SK-MEL-5 (cell line): ENCODE data around the gene EHBP1. TPM values are rescaled to one million over a fixed set of nuclear protein-coding genes. Genes with fewer than 3 reads are reported as not detected.

Source experiments
- DNase-seq: peaks from one replicate; pipeline ENCODE4 v3.0.0-alpha.2; 2016; ENCODE audit warnings: low read depth, low spot score
- in situ Hi-C: cut with HindIII; loops from 2 replicates; pipeline ENCODE4 v1.10.0; 2016; ENCODE audit warnings: low sequenced_read_pairs, high pct_unique_total_duplicates, low pct_unique_long_range_greater_than_20kb
- polyA plus RNA-seq, 2 experiments: library from polyadenylated mRNA; depleted of rRNA; stranded (reverse); fragments of >200 nt; gene quantifications; 2 replicates each; pipeline ENCODE4 v1.2.3, GENCODE V29; 2015
- total RNA-seq: library from RNA; depleted of rRNA; stranded (reverse); fragments of >200 nt; shearing (Covaris generic); gene quantifications from 2 replicates; pipeline ENCODE4 v1.2.3, GENCODE V29; 2014; rRNA removed

The EHBP1 gene
- total RNA-seq = 42.0 and 49.0 TPM in 2 replicates
- polyA plus RNA-seq (2015; cell fraction: cytosol; rRNA removed) = 57.1 and 100 TPM in 2 replicates
- polyA plus RNA-seq (2015; cell fraction: nucleus; rRNA removed) = 62.6 and 80.7 TPM in 2 replicates

DNA sequence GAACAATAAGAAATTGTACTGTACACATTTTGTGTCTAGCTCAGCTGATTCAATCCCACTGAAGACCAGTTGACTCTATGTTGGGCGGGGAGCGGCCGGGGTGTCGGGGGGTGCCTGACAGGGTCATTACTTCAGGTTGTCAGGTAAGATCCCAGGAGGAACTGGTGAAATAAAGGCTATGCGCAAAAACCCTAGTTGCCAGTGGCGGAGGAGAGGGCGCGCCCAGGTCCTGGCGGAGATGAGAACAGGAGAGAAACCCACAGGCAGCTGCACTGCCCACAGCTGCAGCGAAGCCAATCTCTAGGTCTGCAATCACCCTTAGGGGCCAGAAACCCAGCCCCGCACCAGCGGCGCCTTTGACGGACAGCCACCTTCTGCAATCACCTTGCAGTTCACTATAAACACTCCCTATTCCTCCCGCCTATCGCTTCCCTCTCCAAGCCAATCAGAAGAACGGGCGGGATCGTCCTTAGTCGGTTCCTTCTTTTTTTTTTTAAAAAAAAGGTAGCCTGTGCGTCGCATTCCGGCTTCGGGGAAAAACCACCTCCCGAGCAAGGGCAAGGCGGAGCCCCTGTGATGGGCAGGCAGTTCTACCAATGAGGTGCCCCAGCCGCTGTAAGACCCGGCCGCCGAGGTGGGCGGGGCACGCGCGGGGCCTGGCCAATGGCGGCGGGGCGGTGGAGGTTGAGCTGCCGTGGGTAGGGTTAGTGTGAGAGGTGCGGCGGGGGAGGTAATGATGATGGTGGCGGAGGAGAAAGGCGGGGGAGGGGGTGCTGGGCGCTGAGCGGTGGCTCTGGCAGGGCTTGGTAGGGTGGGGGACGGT, at the start of gene EHBP1:
EHBP1 (plus strand) TSS at position 707 of the 823 bp plus-strand sequence. CDS start 1,479 bp downstream, outside the sequence.
- DNase-seq = peak; percentile 100
- in situ Hi-C loops = no loop called here

- no peak for DNase-seq
- in situ Hi-C loops = no loop called here
Measured at GRCh38 chr2:62657783-62658182, 47.7 kb upstream of the EHBP1 start.

- no peak for DNase-seq
- in situ Hi-C loops = no loop called here
Measured at GRCh38 chr2:62658891-62659290, 46.6 kb upstream of the EHBP1 start.

DNA sequence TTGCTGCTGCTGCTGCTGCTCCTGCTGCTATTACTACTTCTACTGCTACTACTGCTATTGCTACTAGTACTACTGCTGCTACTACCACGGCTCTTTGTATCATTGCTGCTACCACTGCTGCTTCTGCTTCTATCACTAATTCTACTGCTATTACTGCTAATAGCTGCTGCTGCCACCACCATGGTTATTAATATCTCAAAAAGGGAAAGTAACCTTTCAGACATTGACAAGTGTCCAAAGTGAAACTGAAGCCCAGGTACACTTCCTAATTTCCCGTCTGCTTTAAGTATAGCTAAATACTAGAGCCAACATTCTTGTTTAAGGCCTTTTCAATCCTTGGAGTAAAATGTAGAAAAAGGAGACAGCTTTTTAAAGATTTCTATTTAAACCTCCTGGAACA, 45.4 kb upstream of the EHBP1 start:
- in situ Hi-C loops = no loop called here
- no peak for DNase-seq

GRCh38 chr2:62660582-62661262, 44.8 kb upstream of the EHBP1 start:
- no peak for DNase-seq

DNA sequence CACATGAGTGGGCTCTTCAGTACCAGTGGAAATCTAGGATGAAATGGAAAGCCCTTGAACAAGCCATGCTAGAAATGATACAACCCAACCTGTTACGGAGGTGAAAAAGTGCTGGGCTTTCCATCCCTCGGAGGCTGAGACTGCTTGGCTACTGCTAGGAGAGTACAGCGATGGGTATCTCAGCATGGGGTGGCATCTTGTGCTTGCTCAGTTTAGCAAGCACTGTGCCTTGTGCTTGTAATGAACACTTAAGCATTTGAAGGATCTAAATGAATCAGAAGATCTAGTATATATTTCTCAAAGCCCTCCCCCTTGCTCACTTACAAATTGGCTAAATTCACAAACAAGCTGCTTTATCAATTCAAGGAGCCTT, 44.3 kb upstream of the EHBP1 start:
- in situ Hi-C loops = no loop called here

More at GRCh38 chr2:62660582-62661262, 44.8 kb upstream of the EHBP1 start:
- in situ Hi-C loops = no loop called here

GRCh38 chr2:62662131-62662530, 43.4 kb upstream of the EHBP1 start:
- DNase-seq = no peak
- in situ Hi-C loops = no loop called here

More for the DNA sequence above, 44.3 kb upstream of the EHBP1 start:
- no peak for DNase-seq

- DNase-seq = no peak
- in situ Hi-C loops = no loop called here
Measured at GRCh38 chr2:62662554-62662953, 43.0 kb upstream of the EHBP1 start.

DNA sequence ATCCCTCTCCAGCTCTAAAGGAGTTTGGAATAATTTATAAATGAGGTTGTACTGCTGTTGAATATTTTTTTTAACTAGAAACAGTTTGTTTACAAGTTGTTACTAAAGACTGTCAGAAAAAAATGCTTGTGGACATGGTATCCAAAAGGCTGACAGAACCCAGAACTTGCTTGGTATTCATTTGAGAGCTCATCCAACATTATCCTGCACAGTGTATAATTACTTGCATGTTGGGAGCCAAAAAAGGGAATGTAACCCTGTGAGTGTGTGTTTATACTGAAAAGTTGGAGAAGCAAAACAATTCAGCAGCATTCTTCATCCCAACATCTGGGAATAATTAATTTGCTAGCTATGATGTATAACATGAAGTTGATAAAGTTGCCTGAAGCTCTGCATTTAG, 42.1 kb upstream of the EHBP1 start:
- in situ Hi-C loops = no loop called here

GRCh38 chr2:62663920-62664795, 41.4 kb upstream of the EHBP1 start:
- DNase-seq = no peak
- in situ Hi-C loops = no loop called here

More for the DNA sequence above, 42.1 kb upstream of the EHBP1 start:
- no peak for DNase-seq

DNA sequence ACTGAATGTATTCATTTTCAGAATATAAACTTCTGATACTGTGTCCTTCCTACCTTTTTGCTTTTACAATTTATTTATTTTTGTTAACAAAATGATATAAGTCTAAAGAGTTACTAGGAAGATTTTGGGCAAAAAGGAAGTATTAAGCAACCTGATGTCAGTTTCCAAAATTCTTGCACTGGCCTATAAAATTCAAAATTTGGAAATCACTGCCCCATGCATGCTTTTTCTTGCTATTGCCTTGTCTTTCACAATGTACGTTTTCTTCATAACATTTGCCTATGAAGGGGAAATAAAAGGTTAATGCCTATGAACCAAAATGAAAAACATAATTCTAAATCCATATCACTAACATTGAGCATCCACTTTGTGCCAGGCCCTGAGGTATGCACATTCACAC, 40.1 kb upstream of the EHBP1 start:
- in situ Hi-C loops = no loop called here
- DNase-seq = no peak

DNA sequence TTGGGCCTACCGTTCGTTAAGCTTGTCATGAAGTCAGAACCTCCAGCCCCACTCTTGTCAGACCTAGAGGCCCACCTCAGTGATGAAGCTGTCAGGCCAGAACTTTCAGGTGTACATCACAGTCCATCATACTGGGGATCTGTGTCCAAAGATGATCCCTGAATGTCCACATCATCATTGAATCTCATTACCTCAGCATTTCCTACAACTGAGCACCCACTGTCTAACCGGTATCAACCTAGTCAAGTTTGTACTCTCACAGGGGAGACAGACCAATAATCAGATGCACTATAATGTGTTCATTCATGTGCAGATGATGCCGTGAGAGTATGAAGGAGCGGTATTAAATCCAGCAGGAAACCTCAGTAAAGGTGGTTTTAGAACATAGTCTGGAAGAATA, 36.3 kb upstream of the EHBP1 start:
- no peak for DNase-seq
- in situ Hi-C loops = no loop called here

DNA sequence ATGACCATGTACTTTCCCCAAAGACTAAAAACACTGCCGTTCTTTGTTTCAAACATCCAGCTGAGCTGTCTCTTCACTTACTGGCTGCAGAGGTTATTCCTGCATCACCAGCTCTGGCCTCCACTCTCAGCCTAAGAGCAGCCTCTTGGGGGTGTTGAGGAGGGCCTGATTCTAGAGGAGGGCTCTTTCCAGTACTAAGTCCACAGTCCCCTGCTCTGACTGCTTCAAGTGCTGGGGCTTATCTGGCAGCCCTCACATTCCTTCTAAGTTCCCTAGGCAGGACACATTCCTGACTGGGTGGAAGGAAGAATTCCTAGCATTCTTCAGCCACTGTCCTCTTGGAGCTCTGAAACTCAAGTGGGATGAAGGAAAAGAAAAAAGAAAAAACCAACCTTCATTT, 32.9 kb upstream of the EHBP1 start:
- in situ Hi-C loops = no loop called here
- peak; percentile 64 for DNase-seq

- DNase-seq = no peak
- in situ Hi-C loops = no loop called here
Measured at GRCh38 chr2:62675062-62675461, 30.5 kb upstream of the EHBP1 start.

GRCh38 chr2:62685256-62685655, 20.3 kb upstream of the EHBP1 start:
- no peak for DNase-seq
- in situ Hi-C loops = no loop called here

DNA sequence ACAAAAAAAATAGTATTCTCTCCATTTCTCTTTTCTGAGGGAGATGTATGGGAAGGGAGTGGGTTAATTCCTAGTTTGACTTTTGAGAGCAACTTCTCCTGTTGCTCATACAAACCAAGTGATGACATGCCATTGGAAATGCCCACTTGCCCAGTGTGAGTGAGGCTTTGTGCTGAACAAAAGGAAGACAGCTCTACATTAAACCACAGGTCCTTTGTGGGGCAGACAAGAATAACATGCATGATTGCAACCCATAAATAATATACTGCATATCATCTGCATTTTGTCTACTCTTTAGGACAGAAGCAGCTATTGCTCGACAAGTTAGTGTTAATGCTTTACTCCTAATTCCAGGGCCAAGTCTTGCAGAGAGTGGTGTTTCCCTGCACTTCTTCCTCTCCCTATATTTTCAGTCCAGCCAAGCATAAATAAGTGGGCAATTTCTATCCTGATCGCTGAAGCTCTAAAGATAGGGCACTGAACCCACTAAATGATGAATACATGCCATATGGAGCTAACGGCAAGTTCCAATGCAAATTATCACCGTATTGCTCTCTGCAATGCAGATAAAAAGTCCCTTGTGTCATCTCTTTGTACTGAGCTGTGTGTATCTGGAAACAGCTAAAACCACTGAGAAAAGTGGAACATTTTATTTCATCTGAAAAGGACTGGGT, 19.4 kb upstream of the EHBP1 start:
- in situ Hi-C loops = no loop called here
- no peak for DNase-seq

GRCh38 chr2:62687636-62688035, 17.9 kb upstream of the EHBP1 start:
- in situ Hi-C loops = no loop called here
- no peak for DNase-seq
